Body of pancreas (tissue), 4 donors: ENCODE data around the gene ZNF768.

ENCODE experiments used
- CTCF ChIP-seq, 7 experiments: fragments of 450-650 bp in 4 of 7; fragments of 200-600 bp in 3 of 7; sonication (generic) in 3 of 7; IDR thresholded peaks; one replicate each; pipeline ENCODE4 v1.5.1; 2016 to 2019; ENCODE audit warnings: antibody characterized with exemption in 7 of 7
- POLR2A ChIP-seq, 3 donors: fragments of 450-650 bp; IDR thresholded peaks; one replicate each; pipeline ENCODE4 v1.6.1; 2016; ENCODE audit warnings: antibody characterized with exemption in 3 of 3, mild to moderate bottlenecking in 2 of 3

- TF ChIP-seq CTCF (IDR thresholded peaks at IDR 0.05): no peak
- no peak for TF ChIP-seq POLR2A (IDR thresholded peaks at IDR 0.05)
These were observed 26.6 kb upstream of the ZNF768 start for GRCh38 chr16:30552956-30553355.
